Smooth muscle cell (in vitro differentiated cells): ENCODE results near the gene TBC1D1. TPM values are rescaled to one million over a fixed set of nuclear protein-coding genes. Genes with fewer than 3 reads are reported as not detected.

Experiments used
- DNase-seq: peaks from one replicate; lab custom pipeline; 2025; ENCODE audit not compliant: unreplicated experiment; lab: John Stamatoyannopoulos, UW
- H2AFZ ChIP-seq: fragments of 200-600 bp; sonication (generic); 2 replicates; pipeline ENCODE4 v1.6.0; 2016; ENCODE audit warnings: antibody characterized with exemption, low read depth, mild to moderate bottlenecking
- H3F3A ChIP-seq: fragments of 200-600 bp; sonication (generic); 2 replicates; pipeline ENCODE4 v1.6.0; 2017; ENCODE audit warnings: antibody characterized with exemption, low read depth
- H3K27ac ChIP-seq: fragments of 200-600 bp; sonication (generic); 2 replicates; pipeline ENCODE4 v1.5.1; 2016; ENCODE audit warnings: low read depth, mild to moderate bottlenecking
- H3K27me3 ChIP-seq: fragments of 200-600 bp; sonication (generic); 2 replicates; pipeline ENCODE4 v1.6.1; 2016; ENCODE audit warnings: low read depth, mild to moderate bottlenecking
- H3K36me3 ChIP-seq: fragments of 200-600 bp; sonication (generic); 2 replicates; pipeline ENCODE4 v1.5.1; 2016; ENCODE audit warnings: low read depth
- H3K4me1 ChIP-seq: fragments of 200-600 bp; sonication (generic); 2 replicates; pipeline ENCODE4 v1.5.1; 2016; ENCODE audit warnings: low read depth
- H3K4me2 ChIP-seq: fragments of 200-600 bp; sonication (generic); 2 replicates; pipeline ENCODE4 v1.6.0; 2016; ENCODE audit warnings: mild to moderate bottlenecking
- H3K4me3 ChIP-seq: fragments of 200-600 bp; sonication (generic); 2 replicates; pipeline ENCODE4 v1.5.1; 2016; ENCODE audit warnings: mild to moderate bottlenecking
- H3K79me2 ChIP-seq: fragments of 200-600 bp; sonication (generic); 2 replicates; pipeline ENCODE4 v1.6.0; 2016; ENCODE audit warnings: low read depth, mild to moderate bottlenecking
- H3K9ac ChIP-seq: fragments of 200-600 bp; sonication (generic); 2 replicates; pipeline ENCODE4 v1.6.0; 2016; ENCODE audit warnings: low read depth
- H3K9me3 ChIP-seq: fragments of 200-600 bp; sonication (generic); replicated peaks from 2 replicates; pipeline ENCODE4 v1.5.1; 2016; ENCODE audit warnings: low read depth
- H4K20me1 ChIP-seq: fragments of 200-600 bp; sonication (generic); 2 replicates; pipeline ENCODE4 v1.6.0; 2016; ENCODE audit warnings: low read depth
- CTCF ChIP-seq: fragments of 200-600 bp; sonication (generic); IDR thresholded peaks from 2 replicates; pipeline ENCODE4 v1.5.1; 2017; ENCODE audit warnings: borderline replicate concordance, mild to moderate bottlenecking, antibody characterized with exemption; ENCODE audit not compliant: insufficient read depth, poor library complexity, severe bottlenecking
- WGBS: methylation state at CpG from one replicate; pipeline ENCODE4 v1.1.7; 2016; ENCODE audit warnings: low lambda C conversion rate; 5-methylcytosine and 5-hydroxymethylcytosine counted together
- polyA plus RNA-seq: library from polyadenylated mRNA; unstranded; fragments of >200 nt; fragmentation: Nextera tagmentation; extraction: Ambion mirVana; gene quantifications from 2 replicates; pipeline ENCODE4 v1.2.1, GENCODE V29; 2016
- total RNA-seq: library from RNA; depleted of rRNA; stranded (reverse); fragments of >200 nt; gene quantifications from 2 replicates; pipeline ENCODE4 v1.2.3, GENCODE V29; 2014

The TBC1D1 gene
- total and polyA plus RNA-seq, 2 experiments from 2014 or later = 81.5 to 117 TPM

GRCh38 chr4:38160487-38161207 lies 269.8 kb downstream of the TBC1D1 start:
- Histone ChIP-seq H4K20me1 (no peaks in the 10 kb centered on the region), H3K4me3 (no peak overlapping the region), H3K4me2 (peak overlapping the region; percentile 59), H3K9ac (peak overlapping the region; percentile 96), H3K27me3 (no peaks in the 10 kb centered on the region), H3K27ac (peak overlapping the region; percentile 98), H3K36me3 (no peaks in the 10 kb centered on the region), H3K9me3 (no peaks in the 10 kb centered on the region), H3K4me1 (peaks cover 8% of the 10 kb centered on the region), H3K79me2 (no peaks in the 10 kb centered on the region), H2AFZ (no peak overlapping the region), H3F3A (no peaks in the 10 kb centered on the region)
- 26% methylated on average over 3 of the region's 3 CpGs for WGBS
- TF ChIP-seq CTCF = no peak
- DNase-seq = no peak

GRCh38 chr4:38161208-38162113 lies 270.6 kb downstream of the TBC1D1 start:
- H3K4me3 ChIP-seq = no peak overlapping the region
- no peaks in the 10 kb centered on the region for H3K36me3 ChIP-seq
- peak overlapping the region; percentile 5 for H3K4me2 ChIP-seq
- H3K4me1 ChIP-seq = peaks cover 8% of the 10 kb centered on the region
- H3F3A ChIP-seq = no peaks in the 10 kb centered on the region
- peak overlapping the region; percentile 96 for H3K9ac ChIP-seq
- DNase-seq = no peak
- H3K27ac ChIP-seq = peak overlapping the region; percentile 98
- no peaks in the 10 kb centered on the region for H3K27me3 ChIP-seq
- no peak for TF ChIP-seq CTCF
- H4K20me1 ChIP-seq = no peaks in the 10 kb centered on the region
- no peak overlapping the region for H2AFZ ChIP-seq
- H3K9me3 ChIP-seq = no peaks in the 10 kb centered on the region
- H3K79me2 ChIP-seq = no peaks in the 10 kb centered on the region
- 82% methylated on average over 5 of the region's 5 CpGs for WGBS

- Histone ChIP-seq H3K4me3 (no peak overlapping the region), H3K27ac (peak overlapping the region; percentile 98), H3F3A (no peaks in the 10 kb centered on the region), H3K4me2 (no peak overlapping the region), H3K79me2 (no peaks in the 10 kb centered on the region), H3K36me3 (no peaks in the 10 kb centered on the region), H2AFZ (no peak overlapping the region), H3K4me1 (peaks cover 8% of the 10 kb centered on the region), H3K9ac (peak overlapping the region; percentile 6), H3K9me3 (no peaks in the 10 kb centered on the region), H4K20me1 (no peaks in the 10 kb centered on the region), H3K27me3 (no peaks in the 10 kb centered on the region)
- WGBS = 94% methylated on average over 4 of the region's 4 CpGs
- no peak for TF ChIP-seq CTCF
- DNase-seq = no peak
Measured at GRCh38 chr4:38162240-38162784, 271.4 kb downstream of the TBC1D1 start.
